H1 (cell line): ENCODE measurements around the gene APOL5. TPM values are rescaled to one million over a fixed set of nuclear protein-coding genes. Genes with fewer than 3 reads are reported as not detected.

Experiments used
- CTCF ChIA-PET: fragments of 300-600 bp; sonication (Branson Sonifier 250); formaldehyde crosslinking; loops from one replicate; lab custom pipeline; 2021; ENCODE audit not compliant: partially characterized antibody; lab: Charles Lee
- POLR2A ChIA-PET: fragments of 300-600 bp; sonication (Branson Sonifier 250); formaldehyde crosslinking; loops from one replicate; lab custom pipeline; 2021; ENCODE audit warnings: inconsistent platforms; ENCODE audit not compliant: partially characterized antibody; lab: Charles Lee
- DNase-seq, 2 experiments: peaks; one replicate each; pipeline versions ENCODE4 v3.0.0 to v3.0.0-alpha.2; 2010 to 2022; ENCODE audit warnings: low spot score in 2 of 2, low read depth in 1 of 2, mixed read lengths in 1 of 2
- FAIRE-seq: peaks from 2 replicates; lab custom pipeline; 2011; peaks lifted over from hg19 to GRCh38; lab: Jason Lieb, UNC
- H2AFZ ChIP-seq: 2 replicates; pipeline ENCODE4 v1.8.1; 2012; ENCODE audit warnings: low read length, inconsistent platforms
- H2AK5ac ChIP-seq: 2 replicates; pipeline ENCODE4 v1.6.1; 2013; ENCODE audit warnings: low read depth, low read length
- H2BK120ac ChIP-seq: replicated peaks from 2 replicates; pipeline ENCODE3; 2013; ENCODE audit warnings: low read depth, low read length, inconsistent platforms
- H2BK12ac ChIP-seq: 2 replicates; pipeline ENCODE4 v1.6.1; 2013; ENCODE audit warnings: low read depth, low read length
- H2BK15ac ChIP-seq: 2 replicates; pipeline ENCODE4 v1.6.1; 2013; ENCODE audit warnings: low read length
- H2BK20ac ChIP-seq: 2 replicates; pipeline ENCODE4 v1.6.1; 2013; ENCODE audit warnings: low read length
- H2BK5ac ChIP-seq: 2 replicates; pipeline ENCODE4 v1.6.1; 2013; ENCODE audit warnings: low read depth, low read length
- H3K14ac ChIP-seq: 2 replicates; pipeline ENCODE4 v1.6.1; 2013; ENCODE audit warnings: inconsistent platforms; ENCODE audit not compliant: insufficient read length
- H3K18ac ChIP-seq: 2 replicates; pipeline ENCODE4 v1.6.1; 2013; ENCODE audit warnings: low read length; ENCODE audit errors: extremely low read depth
- H3K23ac ChIP-seq: 2 replicates; pipeline ENCODE4 v1.6.1; 2013; ENCODE audit warnings: inconsistent platforms; ENCODE audit not compliant: insufficient read length
- H3K23me2 ChIP-seq: 2 replicates; pipeline ENCODE4 v1.6.1; 2013; ENCODE audit warnings: low read depth, low read length
- H3K27ac ChIP-seq: 2 replicates; pipeline ENCODE4 v1.6.1; 2011; ENCODE audit warnings: low read depth, low read length, inconsistent platforms
- H3K27me3 ChIP-seq, 4 experiments: replicated peaks in 1 of 4; 1 replicate in 1 of 4; 2 replicates in 3 of 4; pipeline versions ENCODE4 v1.6.1 to v1.8.1; 2011 to 2013; ENCODE audit warnings: low read length in 3 of 4, mild to moderate bottlenecking in 3 of 4, inconsistent platforms in 2 of 4, mixed read lengths in 2 of 4, moderate library complexity in 1 of 4; ENCODE audit not compliant: control insufficient read depth in 3 of 4, insufficient read depth in 3 of 4; ENCODE audit errors: extremely low read depth in 1 of 4
- H3K36me3 ChIP-seq, 4 experiments: 2 replicates each; pipeline versions ENCODE4 v1.6.1 to v1.8.1; 2011 to 2013; ENCODE audit warnings: mild to moderate bottlenecking in 4 of 4, low read length in 3 of 4, moderate library complexity in 2 of 4, control low read depth in 1 of 4, inconsistent platforms in 1 of 4; ENCODE audit not compliant: insufficient read depth in 4 of 4, control insufficient read depth in 2 of 4
- H3K4ac ChIP-seq: replicated peaks from 2 replicates; pipeline ENCODE3; 2013; ENCODE audit warnings: low read length, low read depth, mixed read lengths, inconsistent platforms; ENCODE audit not compliant: insufficient read length
- H3K4me1 ChIP-seq, 4 experiments: replicated peaks in 1 of 4; 1 replicate in 1 of 4; 2 replicates in 3 of 4; pipeline versions ENCODE4 v1.6.1 to v1.8.1; 2011 to 2013; ENCODE audit warnings: low read length in 3 of 4, inconsistent platforms in 2 of 4, mixed read lengths in 1 of 4; ENCODE audit not compliant: insufficient read depth in 4 of 4, control insufficient read depth in 3 of 4
- H3K4me2 ChIP-seq, 2 experiments: 2 replicates each; pipeline versions ENCODE4 v1.6.1 to v1.8.1; 2011 to 2013; ENCODE audit warnings: low read depth in 2 of 2, low read length in 2 of 2, control low read depth in 1 of 2, inconsistent platforms in 1 of 2, mild to moderate bottlenecking in 1 of 2; ENCODE audit not compliant: insufficient read depth in 1 of 2
- H3K4me3 ChIP-seq, 4 experiments: fragments of 200-600, 300-600 bp in 1 of 4; sonication (generic), shearing (Covaris generic), sonication (Bioruptor Twin) in 1 of 4; 2 replicates each; pipeline versions ENCODE4 v1.5.1 to v1.8.1; 2011 to 2016; ENCODE audit warnings: low read length in 4 of 4, low read depth in 3 of 4, control low read depth in 2 of 4, inconsistent platforms in 2 of 4, mild to moderate bottlenecking in 2 of 4, mixed read lengths in 1 of 4, moderate library complexity in 1 of 4; ENCODE audit not compliant: insufficient read depth in 2 of 4; ENCODE audit errors: extremely low read depth in 1 of 4
- H3K56ac ChIP-seq: replicated peaks from 2 replicates; pipeline ENCODE3; 2013; ENCODE audit warnings: low read depth, mild to moderate bottlenecking, mixed read lengths, low read length, inconsistent platforms; ENCODE audit not compliant: insufficient read length
- H3K79me1 ChIP-seq: 2 replicates; pipeline ENCODE4 v1.6.1; 2013; ENCODE audit warnings: low read depth, low read length, control low read depth
- H3K79me2 ChIP-seq, 2 experiments: 2 replicates each; pipeline versions ENCODE4 v1.6.1 to v1.8.1; 2012 to 2013; ENCODE audit warnings: low read length in 2 of 2, mild to moderate bottlenecking in 2 of 2, inconsistent platforms in 1 of 2; ENCODE audit not compliant: insufficient read depth in 2 of 2, control insufficient read depth in 1 of 2
- H3K9ac ChIP-seq, 4 experiments: replicated peaks in 1 of 4; 1 replicate in 1 of 4; 2 replicates in 3 of 4; pipeline versions ENCODE4 v1.6.1 to v1.8.1; 2011 to 2013; ENCODE audit warnings: low read depth in 3 of 4, low read length in 3 of 4, control low read depth in 2 of 4, mild to moderate bottlenecking in 2 of 4, moderate library complexity in 2 of 4, inconsistent platforms in 1 of 4; ENCODE audit errors: extremely low read depth in 1 of 4
- H3K9me3 ChIP-seq, 2 experiments: 2 replicates each; pipeline versions ENCODE4 v1.6.1 to v1.8.1; 2012 to 2013; ENCODE audit warnings: mild to moderate bottlenecking in 2 of 2, moderate library complexity in 2 of 2, control low read depth in 1 of 2, inconsistent platforms in 1 of 2, low read depth in 1 of 2, low read length in 1 of 2, mixed read lengths in 1 of 2; ENCODE audit not compliant: insufficient read depth in 2 of 2
- H4K20me1 ChIP-seq, 2 experiments: replicated peaks in 1 of 2; 2 replicates each; pipeline versions ENCODE3 to v1.8.1; 2011 to 2013; ENCODE audit warnings: inconsistent platforms in 2 of 2, low read length in 2 of 2, mild to moderate bottlenecking in 1 of 2; ENCODE audit not compliant: insufficient read depth in 2 of 2, control insufficient read depth in 1 of 2
- H4K5ac ChIP-seq: 2 replicates; pipeline ENCODE4 v1.6.1; 2013; ENCODE audit warnings: low read length, low read depth, mixed read lengths, inconsistent platforms; ENCODE audit not compliant: insufficient read length
- H4K8ac ChIP-seq: 2 replicates; pipeline ENCODE4 v1.8.0; 2013; ENCODE audit warnings: mild to moderate bottlenecking, moderate library complexity, low read length, inconsistent platforms; ENCODE audit not compliant: insufficient read depth; ENCODE audit errors: extremely low read depth
- H4K91ac ChIP-seq: replicated peaks from 2 replicates; pipeline ENCODE3; 2013; ENCODE audit warnings: low read length, mixed read lengths, inconsistent platforms; ENCODE audit not compliant: insufficient read length
- ATF3 ChIP-seq: IDR thresholded peaks from 2 replicates; pipeline ENCODE4 v1.6.1; 2011; ENCODE audit warnings: low read depth, mild to moderate bottlenecking, low read length; ENCODE audit not compliant: insufficient read depth
- EGR1 ChIP-seq: IDR thresholded peaks from 2 replicates; pipeline ENCODE4 v1.6.1; 2011; ENCODE audit warnings: low read depth, low read length, borderline replicate concordance
- GABPA ChIP-seq: IDR thresholded peaks from 2 replicates; pipeline ENCODE4 v1.6.1; 2011; ENCODE audit warnings: mild to moderate bottlenecking, low read length, moderate library complexity, borderline replicate concordance; ENCODE audit not compliant: insufficient read depth
- GTF2F1 ChIP-seq: IDR thresholded peaks from 2 replicates; pipeline ENCODE4 v1.6.1; 2012; ENCODE audit warnings: low read depth, low read length, improper control_type of control experiment, borderline replicate concordance
- JUND ChIP-seq: IDR thresholded peaks from 2 replicates; pipeline ENCODE4 v1.6.1; 2011; ENCODE audit warnings: mild to moderate bottlenecking, improper control_type of control experiment, low read length
- NANOG ChIP-seq: IDR thresholded peaks from 2 replicates; pipeline ENCODE4 v1.6.1; 2011; ENCODE audit warnings: low read length, low read depth, mild to moderate bottlenecking, inconsistent platforms; ENCODE audit not compliant: insufficient read depth, poor library complexity, severe bottlenecking
- POU5F1 ChIP-seq: IDR thresholded peaks from 2 replicates; pipeline ENCODE4 v1.6.1; 2011; ENCODE audit warnings: low read depth, mild to moderate bottlenecking, low read length, moderate library complexity
- RFX5 ChIP-seq: IDR thresholded peaks from 2 replicates; pipeline ENCODE4 v1.6.1; 2011; ENCODE audit warnings: low read depth, low read length, improper control_type of control experiment, borderline replicate concordance
- RXRA ChIP-seq: IDR thresholded peaks from 2 replicates; pipeline ENCODE4 v1.6.1; 2011; ENCODE audit warnings: low read depth, mild to moderate bottlenecking, low read length, moderate library complexity; ENCODE audit not compliant: insufficient read depth
- SUZ12 ChIP-seq: fragments of 200-600 bp; sonication (generic); IDR thresholded peaks from 2 replicates; pipeline ENCODE4 v1.6.1; 2012; ENCODE audit warnings: mild to moderate bottlenecking, inconsistent platforms, low read length, moderate library complexity, mixed read lengths
- TAF7 ChIP-seq: optimal IDR thresholded peaks from 2 replicates; pipeline ENCODE3; 2011; ENCODE audit warnings: low read depth, mild to moderate bottlenecking, inconsistent platforms, low read length, moderate library complexity, borderline replicate concordance
- TBP ChIP-seq: IDR thresholded peaks from 2 replicates; pipeline ENCODE4 v1.6.1; 2011; ENCODE audit warnings: low read depth, low read length, improper control_type of control experiment
- YY1 ChIP-seq: IDR thresholded peaks from 2 replicates; pipeline ENCODE4 v1.6.1; 2011; ENCODE audit warnings: low read depth, mild to moderate bottlenecking, low read length
- WGBS, 2 experiments: shearing (Covaris generic) in 1 of 2; methylation state at CpG; one replicate each; pipeline versions ENCODE4 v1.1.6 to v1.1.7; 2013 to 2015; ENCODE audit warnings: low lambda C conversion rate in 2 of 2, mixed read lengths in 2 of 2, inconsistent platforms in 1 of 2, low coverage in 1 of 2, missing lambda C conversion rate in 1 of 2; ENCODE audit not compliant: insufficient replicate concordance in 2 of 2, insufficient coverage in 1 of 2, insufficient read length in 1 of 2; ENCODE audit errors: extremely low coverage in 1 of 2, missing lambda C conversion rate in 1 of 2; 5-methylcytosine and 5-hydroxymethylcytosine counted together
- polyA plus RNA-seq, 7 experiments: library from polyadenylated mRNA; depleted of rRNA in 3 of 7; stranded (reverse) in 5 of 7; unstranded in 2 of 7; fragments of >200 nt in 5 of 7; fragments of 200-250 nt in 2 of 7; gene quantifications; 1 replicate in 5 of 7; 2 replicates in 1 of 7; 4 replicates in 1 of 7; pipeline versions ENCODE4 v1.2.1 to v1.2.3, GENCODE V29; 2011 to 2013; ENCODE audit warnings: missing spikeins in 2 of 7, mixed read lengths in 2 of 7
- total RNA-seq: library from RNA; stranded (reverse); fragmentation: NEBNext Ultra II Directional; extraction: Animal tissue kit (Norgen Biotek cat#: 25700); gene quantifications from 2 replicates; pipeline ENCODE4 v1.2.1, GENCODE V29; 2021

The APOL5 gene
- total and polyA plus RNA-seq, 2 of the 8 experiments (the other 6 are each of a cell fraction or from before 2014, with no cell fraction given), result not detected

- H3K4ac ChIP-seq, result no peak overlapping the region
- H3K9me3 ChIP-seq, result peaks cover 3 to 8% of the 10 kb centered on the region in 2 experiments; a peak in 3 of 4 replicates
- H3K27ac ChIP-seq, result no peak overlapping the region
- ChIA-PET POLR2A (no interaction called here), CTCF (interaction anchor here (0.6 kb wide), 1 partner anchor 120 kb away, joined by 3 read pairs; no protein-coding TSS in a partner anchor)
- no peak overlapping the region for H4K91ac ChIP-seq
- H3K14ac ChIP-seq, result no peak overlapping the region
- H3K4me1 ChIP-seq, result no peaks in the 10 kb centered on the region
- H3K27me3 ChIP-seq, result no peaks in the 10 kb centered on the region
- H3K36me3 ChIP-seq, result peaks cover 0 to 8% (median 3%) of the 10 kb centered on the region in 4 experiments; a peak in 3 of 8 replicates
- no peak overlapping the region for H2BK12ac ChIP-seq
- no peak overlapping the region for H2BK5ac ChIP-seq
- H4K8ac ChIP-seq, result no peak overlapping the region
- no peaks in the 10 kb centered on the region for H3K79me2 ChIP-seq
- TF ChIP-seq YY1, result no peak
- TF ChIP-seq TAF7, result no peak
- TF ChIP-seq NANOG, result no peak
- no peak for TF ChIP-seq RXRA
- TF ChIP-seq GTF2F1, result no peak
- TF ChIP-seq RFX5, result no peak
- no peak for TF ChIP-seq TBP
- no peak for TF ChIP-seq JUND
- TF ChIP-seq EGR1, result no peak
- no peak for TF ChIP-seq ATF3
- no peak for TF ChIP-seq GABPA
- TF ChIP-seq SUZ12, result no peak
- TF ChIP-seq POU5F1, result no peak
- no peak overlapping the region for H3K56ac ChIP-seq
- FAIRE-seq, result no peak
- no peak overlapping the region for H2AK5ac ChIP-seq
- no peak for DNase-seq
- H4K20me1 ChIP-seq, result no peaks in the 10 kb centered on the region
- H4K5ac ChIP-seq, result no peak overlapping the region
- no peak overlapping the region; the same call in 1 of the 2 replicates for H3K18ac ChIP-seq
- no peak overlapping the region for H2BK20ac ChIP-seq
- no peak overlapping the region for H3K23ac ChIP-seq
- H3K4me3 ChIP-seq, result no peak overlapping the region
- no peaks in the 10 kb centered on the region for H3K79me1 ChIP-seq
- 0 out of 2 replicates have a peak, but pooled peaks cover 3% of the 10 kb centered on the region for H3K23me2 ChIP-seq
- 90% methylated on average over 7 of the region's 7 CpGs; no CpG with 5 or more reads in 1 of the 2 experiments for WGBS, 2 experiments
- no peak overlapping the region for H2BK15ac ChIP-seq
- H2BK120ac ChIP-seq, result no peak overlapping the region
- no peak overlapping the region for H3K9ac ChIP-seq
- H2AFZ ChIP-seq, result no peak overlapping the region
- no peak overlapping the region for H3K4me2 ChIP-seq
Measured at GRCh38 chr22:35734517-35734827, 16.8 kb downstream of the APOL5 start.
